HepG2 (cell line): ENCODE measurements around the gene CBFA2T2. TPM values are rescaled to one million over a fixed set of nuclear protein-coding genes. Genes with fewer than 3 reads are reported as not detected.

Source experiments
- BORCS8-MEF2B ChIP-seq: sonication (generic); formaldehyde crosslinking; IDR thresholded peaks from 2 replicates; pipeline ENCODE4 v1.8.0; 2022; ENCODE audit warnings: mild to moderate bottlenecking, missing genetic modification reagents
- DMAP1 ChIP-seq: IDR thresholded peaks from 2 replicates; pipeline ENCODE4 v1.6.1; 2016
- FOSL1 ChIP-seq: sonication (generic); formaldehyde crosslinking; IDR thresholded peaks from 2 replicates; pipeline ENCODE4 v1.9.0; 2021; ENCODE audit warnings: missing genetic modification reagents, borderline replicate concordance
- REPIN1 ChIP-seq: sonication (generic); formaldehyde crosslinking; IDR thresholded peaks from 2 replicates; pipeline ENCODE4 v1.8.0; 2022; ENCODE audit warnings: missing genetic modification reagents, low read depth, mild to moderate bottlenecking, borderline replicate concordance
- SP1 ChIP-seq, 2 experiments: fragments of 450-650 bp in 1 of 2; sonication (generic) in 1 of 2; formaldehyde crosslinking in 1 of 2; IDR thresholded peaks; 2 replicates each; pipeline versions ENCODE4 v1.4.0 to v1.6.1; 2016 to 2020; ENCODE audit warnings: missing genetic modification reagents in 1 of 2
- TFE3 ChIP-seq: IDR thresholded peaks from 2 replicates; pipeline ENCODE4 v1.6.1; 2016
- THAP11 ChIP-seq: IDR thresholded peaks from 2 replicates; pipeline ENCODE4 v1.6.1; 2016; ENCODE audit warnings: missing biosample characterization, missing genetic modification reagents
- TOPORS ChIP-seq: sonication (generic); formaldehyde crosslinking; IDR thresholded peaks from 2 replicates; pipeline ENCODE4 v1.8.0; 2023; ENCODE audit warnings: mild to moderate bottlenecking, missing genetic modification reagents
- TSC22D2 ChIP-seq: sonication (generic); formaldehyde crosslinking; IDR thresholded peaks from 2 replicates; pipeline ENCODE4 v1.5.1; 2020; ENCODE audit warnings: missing genetic modification reagents, mild to moderate bottlenecking, borderline replicate concordance
- ZBTB10 ChIP-seq: sonication (generic); formaldehyde crosslinking; IDR thresholded peaks from 2 replicates; pipeline ENCODE4 v1.4.0; 2020; ENCODE audit warnings: missing genetic modification reagents, borderline replicate concordance
- ZNF263 ChIP-seq: sonication (generic); formaldehyde crosslinking; IDR thresholded peaks from 2 replicates; pipeline ENCODE4 v1.4.0; 2020; ENCODE audit warnings: missing genetic modification reagents
- ZNF501 ChIP-seq: sonication (generic); formaldehyde crosslinking; IDR thresholded peaks from 2 replicates; pipeline ENCODE4 v1.5.1; 2020; ENCODE audit warnings: mild to moderate bottlenecking, moderate library complexity, missing genetic modification reagents
- ZSCAN21 ChIP-seq: sonication (generic); formaldehyde crosslinking; IDR thresholded peaks from 2 replicates; pipeline ENCODE4 v1.8.0; 2022; ENCODE audit warnings: mild to moderate bottlenecking, missing genetic modification reagents, moderate library complexity, borderline replicate concordance
- polyA plus RNA-seq, 8 experiments: library from polyadenylated mRNA; depleted of rRNA in 3 of 8; stranded (reverse) in 7 of 8; unstranded in 1 of 8; fragments of >200 nt; fragmentation: Illumina TruSeq in 4 of 8; extraction: Trizol in 4 of 8; gene quantifications; 2 replicates each; pipeline versions ENCODE4 v1.2.1 to v1.2.3, GENCODE V29; 2011 to 2016; ENCODE audit warnings: low read depth in 4 of 8, missing spikeins in 1 of 8, mixed read lengths in 1 of 8; ENCODE audit not compliant: insufficient read depth in 1 of 8
- total RNA-seq, 5 experiments: library from RNA; depleted of rRNA; stranded (reverse); fragments of >200 nt; fragmentation: Illumina TruSeq; extraction: Trizol; gene quantifications; 2 replicates each; pipeline ENCODE4 v1.2.3, GENCODE V29; 2016; ENCODE audit warnings: low read depth in 1 of 5
- TF ChIP-seq, protein P1 (sequence below): IDR thresholded peaks from 2 replicates; pipeline ENCODE4 v1.6.1; 2016; ENCODE audit warnings: missing compliant biosample characterization, missing genetic modification reagents, borderline replicate concordance
- TF ChIP-seq, protein P2 (sequence below): sonication (generic); IDR thresholded peaks from 2 replicates; pipeline ENCODE4 v1.6.1; 2016; ENCODE audit warnings: low read depth, borderline replicate concordance

CBFA2T2 gene
- total and polyA plus RNA-seq, 2 of the 13 experiments (the other 11 are each of a cell fraction or from before 2014, with no cell fraction given), result 6.3 to 21.2 TPM

DNA sequence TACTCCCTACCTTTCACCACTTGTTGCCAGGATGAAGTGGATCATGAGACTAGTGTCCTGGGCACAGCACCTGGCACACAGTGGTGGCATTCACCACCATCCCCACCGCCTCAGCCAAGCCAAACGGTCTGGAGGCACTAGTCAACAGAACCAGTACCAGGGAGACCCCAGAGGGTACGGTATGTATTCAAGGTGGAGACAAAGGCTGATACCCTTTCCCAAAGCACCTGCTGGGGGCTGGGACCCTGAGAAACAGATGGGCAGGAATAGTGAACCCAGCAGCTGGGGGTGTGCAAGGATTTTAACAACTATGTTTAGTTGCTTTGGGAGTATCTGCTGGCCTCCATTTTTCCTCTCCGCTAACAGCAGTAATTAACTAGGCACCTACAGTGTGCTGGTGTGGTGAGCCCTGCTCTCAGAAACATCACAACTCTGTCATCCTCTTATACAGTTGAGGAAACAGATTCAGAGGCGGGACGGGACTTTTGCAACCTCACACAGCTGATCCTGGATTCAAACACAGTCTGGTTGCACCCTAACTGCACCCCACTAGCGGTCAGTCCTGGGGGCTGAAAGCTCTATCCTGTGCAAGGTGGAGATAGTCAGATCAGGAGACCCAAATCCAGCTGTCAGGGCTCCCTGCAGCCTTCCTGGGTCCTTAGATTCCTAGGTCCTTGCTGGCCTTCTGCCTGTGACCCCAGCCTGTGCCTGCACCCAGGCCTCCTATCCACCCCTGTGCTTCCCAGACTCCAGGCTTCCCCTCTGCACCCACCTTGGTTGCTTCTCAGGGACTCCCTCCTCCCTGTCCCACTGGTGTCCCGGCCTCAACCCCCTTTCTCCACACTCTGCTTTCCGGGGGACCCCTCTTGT lies 47.5 kb upstream of the CBFA2T2 start (continued):
- TF ChIP-seq, protein P1, sequence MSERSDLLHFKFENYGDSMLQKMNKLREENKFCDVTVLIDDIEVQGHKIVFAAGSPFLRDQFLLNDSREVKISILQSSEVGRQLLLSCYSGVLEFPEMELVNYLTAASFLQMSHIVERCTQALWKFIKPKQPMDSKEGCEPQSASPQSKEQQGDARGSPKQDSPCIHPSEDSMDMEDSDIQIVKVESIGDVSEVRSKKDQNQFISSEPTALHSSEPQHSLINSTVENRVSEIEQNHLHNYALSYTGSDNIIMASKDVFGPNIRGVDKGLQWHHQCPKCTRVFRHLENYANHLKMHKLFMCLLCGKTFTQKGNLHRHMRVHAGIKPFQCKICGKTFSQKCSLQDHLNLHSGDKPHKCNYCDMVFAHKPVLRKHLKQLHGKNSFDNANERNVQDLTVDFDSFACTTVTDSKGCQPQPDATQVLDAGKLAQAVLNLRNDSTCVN (CRISPR knock-in tag), result 0 out of 2 replicates have a peak, but pooled peaks have one; percentile 13
- TF ChIP-seq REPIN1 (CRISPR knock-in tag), result 0 out of 2 replicates have a peak, but pooled peaks have one; percentile 12
- no peak for TF ChIP-seq SP1 (IDR thresholded peaks at IDR 0.05)
- TF ChIP-seq SP1 (CRISPR knock-in tag; IDR thresholded peaks at IDR 0.05), result 0 out of 2 replicates have a peak, but pooled peaks have one; percentile 5
- TF ChIP-seq BORCS8-MEF2B, result peak; percentile 6; the same call in 1 of the 2 replicates
- 0 out of 2 replicates have a peak, but pooled peaks have one; percentile 13 for TF ChIP-seq ZSCAN21 (CRISPR knock-in tag)
- TF ChIP-seq FOSL1 (CRISPR knock-in tag), result no peak
- TF ChIP-seq ZNF263, result 0 out of 2 replicates have a peak, but pooled peaks have one; percentile 21
- peak; percentile 7; the same call in 1 of the 2 replicates for TF ChIP-seq ZBTB10 (CRISPR knock-in tag)
- TF ChIP-seq TSC22D2 (CRISPR knock-in tag), result no peak
- 0 out of 2 replicates have a peak, but pooled peaks have one; percentile 43 for TF ChIP-seq DMAP1 (CRISPR knock-in tag)
- peak; percentile 40; the same call in 1 of the 2 replicates for TF ChIP-seq ZNF501
- TF ChIP-seq TOPORS (CRISPR knock-in tag), result 0 out of 2 replicates have a peak, but pooled peaks have one; percentile 33
- TF ChIP-seq, protein P2, sequence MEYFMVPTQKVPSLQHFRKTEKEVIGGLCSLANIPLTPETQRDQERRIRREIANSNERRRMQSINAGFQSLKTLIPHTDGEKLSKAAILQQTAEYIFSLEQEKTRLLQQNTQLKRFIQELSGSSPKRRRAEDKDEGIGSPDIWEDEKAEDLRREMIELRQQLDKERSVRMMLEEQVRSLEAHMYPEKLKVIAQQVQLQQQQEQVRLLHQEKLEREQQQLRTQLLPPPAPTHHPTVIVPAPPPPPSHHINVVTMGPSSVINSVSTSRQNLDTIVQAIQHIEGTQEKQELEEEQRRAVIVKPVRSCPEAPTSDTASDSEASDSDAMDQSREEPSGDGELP, result peak; percentile 69; the same call in 1 of the 2 replicates
- TF ChIP-seq THAP11 (CRISPR knock-in tag), result no peak
- TF ChIP-seq TFE3 (CRISPR knock-in tag), result no peak
